HG02852 (cell line): ENCODE results near the gene CPNE5.

Experiments
- ATAC-seq: cut with Tn5 transposase; IDR thresholded peaks from one replicate; pipeline ENCODE4 v1.9.1; 2021; ENCODE audit warnings: mild to moderate bottlenecking, moderate library complexity; ENCODE audit not compliant: unreplicated experiment

Gene CPNE5

DNA sequence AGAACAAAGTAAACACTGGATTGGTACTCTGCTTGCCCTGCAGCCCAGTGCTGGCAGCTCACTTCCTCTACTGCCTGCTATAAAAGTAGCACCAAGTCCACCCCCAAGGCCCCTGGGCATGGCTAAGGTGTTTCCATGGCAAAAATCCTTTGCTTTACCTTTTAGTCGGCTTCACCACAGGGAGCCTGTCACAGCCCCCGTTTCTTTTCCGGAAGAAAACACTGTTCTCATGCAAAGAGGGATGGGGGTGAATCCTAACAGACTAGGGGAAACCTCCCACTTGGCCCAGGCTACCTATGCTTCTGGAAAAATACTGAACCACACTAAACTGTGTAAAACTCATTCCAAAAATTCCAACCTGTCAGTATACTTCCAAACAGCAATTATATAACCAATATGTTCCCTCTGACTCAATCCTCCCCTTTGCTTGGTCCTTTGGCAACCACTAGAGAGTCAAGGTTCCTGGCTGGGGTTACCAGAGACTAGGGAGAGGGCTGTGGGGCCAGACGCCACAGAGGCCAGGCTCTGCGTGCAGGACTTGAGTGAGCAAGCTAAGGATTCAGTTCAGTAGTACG, 19.2 kb upstream of the CPNE5 start:
- ATAC-seq: no peak

DNA sequence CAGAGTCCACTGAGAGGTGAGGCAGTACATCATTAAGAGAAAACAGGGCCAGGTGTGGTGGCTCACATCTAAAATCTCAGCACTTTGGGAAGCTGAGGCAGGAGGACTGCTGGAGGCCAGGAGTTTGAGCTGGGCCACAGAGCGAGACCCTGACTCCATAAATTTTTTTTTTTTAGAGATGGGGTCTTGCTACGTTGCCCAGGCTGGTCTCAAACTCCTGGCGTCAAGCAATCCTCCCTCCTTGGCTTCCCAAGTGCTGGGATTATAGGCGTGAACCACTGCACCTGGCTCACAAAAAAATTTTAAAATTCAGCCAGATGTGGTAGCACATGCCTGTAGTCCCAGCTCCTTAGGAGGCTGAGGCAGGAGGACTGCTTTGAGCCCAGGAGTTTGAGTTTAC, 18.1 kb upstream of the CPNE5 start:
- ATAC-seq: no peak

DNA sequence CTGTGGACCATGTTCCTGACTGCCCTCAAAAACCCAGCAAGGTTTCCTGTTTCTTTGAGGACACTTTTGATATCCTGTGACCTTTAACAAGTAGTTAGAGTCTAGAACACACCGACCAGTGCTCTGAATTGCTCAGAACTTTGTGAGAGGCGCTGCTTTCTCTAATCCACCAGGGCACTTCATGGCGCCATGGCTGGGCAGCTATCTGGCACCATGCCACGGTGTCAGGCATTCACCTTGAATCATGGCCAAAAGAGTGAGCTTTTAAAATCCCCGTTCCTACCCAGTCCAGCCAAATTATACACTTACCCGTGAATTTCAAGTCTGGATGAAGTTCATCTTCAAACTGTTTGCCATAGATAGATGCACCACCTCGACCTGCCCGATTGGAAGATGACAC, 17.0 kb upstream of the CPNE5 start:
- ATAC-seq: no peak

DNA sequence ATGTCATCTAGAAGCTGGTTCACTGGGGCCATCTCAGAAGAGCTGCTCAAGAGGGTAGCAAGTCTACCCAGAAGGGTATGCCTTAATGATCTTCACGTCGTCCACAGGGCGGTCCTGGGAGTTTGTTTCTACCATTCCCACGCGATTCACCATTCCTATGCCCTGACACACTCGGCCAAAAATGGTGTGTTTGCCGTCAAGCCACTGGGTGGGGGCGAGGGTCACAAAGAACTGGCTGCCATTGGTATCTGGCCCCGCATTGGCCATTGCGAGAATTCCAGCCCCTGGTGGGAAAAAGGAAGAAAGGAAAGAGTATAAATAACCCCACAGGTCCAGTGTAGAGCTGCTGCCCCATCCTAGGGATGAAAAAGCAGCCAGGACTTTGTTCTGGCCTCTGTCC, 16.5 kb upstream of the CPNE5 start:
- ATAC-seq: no peak

DNA sequence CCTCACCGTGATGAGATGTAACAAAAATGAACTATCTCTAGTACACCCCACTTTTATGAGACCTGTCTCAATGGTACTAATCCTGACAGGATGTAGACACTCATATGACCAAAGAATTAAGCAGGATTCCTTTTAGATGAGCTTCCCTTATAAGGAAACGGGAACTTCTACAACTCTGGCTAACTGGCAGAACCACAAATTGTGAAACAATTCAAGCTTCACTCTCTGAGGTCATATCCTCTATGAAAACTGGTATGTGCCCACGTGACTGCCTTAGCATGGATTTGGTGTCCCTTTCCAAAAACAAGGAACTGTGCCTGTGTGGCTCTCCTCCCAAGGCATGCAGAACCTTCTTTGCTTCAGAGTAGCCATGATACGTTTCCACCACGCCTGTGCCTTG, 14.1 kb upstream of the CPNE5 start:
- ATAC-seq: no peak

DNA sequence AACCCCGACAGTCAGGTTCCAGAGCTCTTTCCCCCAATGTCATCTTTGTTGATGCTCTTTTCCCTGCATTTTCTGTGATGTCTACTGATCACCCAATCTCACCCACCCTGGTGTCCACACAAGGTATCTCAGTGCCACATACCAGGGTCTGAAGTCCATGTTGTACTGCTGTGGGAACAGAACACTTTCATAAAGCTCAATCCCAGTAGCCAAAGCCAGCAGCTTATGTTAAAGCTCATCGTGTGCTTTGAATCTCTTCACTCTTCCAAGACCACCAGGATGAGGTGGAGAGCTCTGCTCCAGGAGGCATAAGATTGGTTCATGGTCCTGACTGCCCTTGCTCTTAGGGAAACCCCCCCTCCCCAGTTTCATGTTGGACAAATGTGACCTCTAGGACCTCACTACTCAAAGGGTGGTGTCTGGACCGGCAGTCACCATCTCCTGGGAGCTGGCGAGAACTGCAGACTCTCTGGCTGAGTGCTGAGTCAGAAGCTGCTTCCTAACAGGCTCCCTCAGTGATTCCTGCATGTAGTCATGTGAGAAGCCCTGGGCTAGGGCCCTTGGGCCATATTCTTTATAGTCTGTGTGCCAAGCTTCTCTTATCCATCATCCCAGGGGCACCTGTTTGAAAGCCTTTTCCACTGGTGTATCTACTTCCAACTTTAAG, 13.4 kb upstream of the CPNE5 start:
- no peak for ATAC-seq

DNA sequence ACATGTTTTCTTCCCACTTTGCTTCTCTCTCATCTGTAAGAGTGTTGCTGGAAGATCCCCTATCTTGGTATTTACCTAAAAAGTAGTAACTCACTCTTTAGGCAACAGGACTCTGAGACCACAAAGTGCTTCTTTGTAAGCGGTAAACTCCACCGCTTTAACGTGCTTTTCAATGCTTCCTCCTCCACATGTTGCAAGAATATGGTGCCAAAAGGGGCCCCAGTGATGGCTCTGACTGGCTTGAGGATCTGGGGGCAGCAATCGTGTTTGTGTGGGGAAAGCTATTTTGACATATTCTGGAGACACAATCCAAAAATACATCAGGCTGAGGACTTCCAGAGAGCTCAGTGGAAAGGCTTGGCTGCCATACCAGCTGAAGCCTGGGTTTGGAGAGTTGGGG, 12.4 kb upstream of the CPNE5 start:
- ATAC-seq: no peak

DNA sequence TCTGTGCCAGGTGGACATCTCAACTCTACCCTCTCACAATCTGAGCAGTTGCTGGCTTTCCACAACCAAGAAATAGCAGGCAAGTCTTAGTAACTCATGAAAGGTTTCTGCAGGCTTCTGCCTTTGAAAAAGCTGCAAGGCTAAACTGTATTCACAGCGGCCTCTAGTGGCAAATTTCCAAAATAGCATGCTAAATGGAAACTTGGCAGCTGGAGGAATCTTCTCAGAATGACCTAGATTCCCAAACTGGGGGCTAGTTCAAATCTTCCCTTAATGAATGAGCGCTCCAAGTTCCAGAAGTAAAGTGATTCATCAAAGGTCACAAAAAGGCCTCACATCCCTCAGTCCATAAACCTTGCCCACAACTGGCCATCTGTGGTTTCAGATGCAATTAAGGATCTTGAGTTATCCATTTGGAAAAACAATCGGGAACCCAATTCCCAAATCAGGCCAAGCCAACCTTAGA, 11.9 kb upstream of the CPNE5 start:
- no peak for ATAC-seq

DNA sequence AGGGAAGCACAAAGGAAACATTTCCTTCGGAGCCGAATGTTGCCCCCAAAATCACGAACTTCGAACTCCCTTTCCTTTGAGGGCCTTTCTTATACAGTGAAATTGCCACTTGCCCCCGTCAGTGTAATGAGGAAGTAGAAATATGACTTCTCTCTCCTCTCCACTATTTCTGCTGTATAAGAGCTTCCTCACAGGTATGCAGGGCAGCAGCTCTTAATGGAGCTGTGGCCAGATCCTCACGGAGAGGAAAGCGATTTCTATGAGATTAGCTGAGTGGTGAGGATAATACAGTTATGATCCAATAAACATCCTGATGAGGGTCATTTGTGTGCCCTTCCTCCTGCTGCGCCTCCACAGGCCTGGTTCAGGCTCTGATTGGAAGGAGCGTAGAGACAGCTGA, 10.8 kb upstream of the CPNE5 start:
- no peak for ATAC-seq

DNA sequence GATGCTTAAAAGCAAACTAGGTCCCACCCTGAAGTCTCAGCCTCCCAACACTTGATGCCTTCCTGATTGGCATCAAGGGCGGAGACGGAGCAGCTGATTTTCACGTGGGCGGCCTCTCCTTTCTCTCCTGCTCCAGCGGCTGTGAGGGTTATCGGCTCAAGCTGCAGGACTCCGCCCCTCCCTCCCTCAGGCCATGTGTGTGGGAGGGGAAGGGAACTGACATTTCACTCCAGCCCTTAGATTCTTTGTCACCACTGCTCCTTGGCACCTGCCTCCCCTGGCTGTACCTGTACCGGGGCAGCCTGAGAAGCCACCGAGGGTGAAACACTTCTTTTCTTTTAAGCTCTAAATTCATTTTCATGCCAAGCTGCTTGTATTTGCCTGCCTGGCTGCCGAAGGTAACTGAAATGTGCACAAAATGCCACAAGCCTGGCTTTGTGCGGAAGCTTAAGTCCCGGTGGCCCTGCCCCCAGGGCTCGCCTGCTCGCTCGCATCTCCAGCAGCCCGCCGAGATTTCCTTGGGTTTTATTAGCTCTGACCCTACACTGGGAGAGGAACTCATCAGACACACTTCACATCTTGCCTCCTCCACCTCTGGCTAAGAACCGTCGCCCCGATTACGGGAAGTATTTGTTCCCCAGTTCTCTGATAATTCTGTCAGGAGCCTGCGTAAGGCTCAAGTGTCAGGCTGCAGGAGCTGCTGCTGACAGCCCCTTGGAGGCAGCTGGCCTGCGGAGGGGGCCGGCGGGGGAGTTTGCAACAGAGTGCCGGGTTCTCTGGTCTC, 9.6 kb upstream of the CPNE5 start:
- ATAC-seq: no peak

DNA sequence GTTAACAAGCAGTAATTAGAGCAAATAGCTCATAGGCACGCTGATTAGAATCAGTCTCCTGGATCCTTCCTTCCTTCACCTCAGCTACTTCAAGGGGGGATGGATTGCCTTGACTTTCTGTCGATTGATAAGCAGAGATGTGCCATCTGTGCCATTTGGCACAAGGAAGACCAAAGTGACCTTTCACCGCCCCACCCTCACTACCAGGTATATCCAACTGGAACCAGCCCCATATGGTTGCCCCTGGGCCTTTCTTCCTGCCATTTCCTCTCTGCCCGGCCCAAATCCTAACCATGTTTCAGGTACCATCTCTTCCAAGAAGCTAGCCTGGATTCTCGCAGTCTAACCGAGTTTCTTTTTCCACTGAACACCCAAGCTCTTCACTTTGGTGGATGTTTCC, 8.7 kb upstream of the CPNE5 start:
- ATAC-seq: no peak

DNA sequence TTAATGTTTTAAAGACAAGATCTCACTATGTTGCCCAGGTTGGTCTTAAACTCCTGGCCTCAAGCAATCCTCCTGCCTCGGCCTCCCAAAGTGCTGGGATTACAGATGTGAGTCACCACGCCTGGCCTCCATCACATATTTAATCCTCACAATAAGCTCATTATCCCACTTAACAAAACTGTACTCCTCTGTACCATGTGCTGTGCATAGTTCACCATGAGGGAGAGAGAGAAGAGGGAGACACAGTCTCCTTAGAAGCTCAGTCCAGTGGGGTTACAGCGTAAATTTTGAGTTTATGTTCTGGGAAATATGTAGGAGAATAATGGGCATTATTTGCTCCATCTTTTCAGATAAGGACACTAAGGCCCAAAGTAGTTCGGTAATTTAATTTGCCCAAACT, 7.9 kb upstream of the CPNE5 start:
- no peak for ATAC-seq

DNA sequence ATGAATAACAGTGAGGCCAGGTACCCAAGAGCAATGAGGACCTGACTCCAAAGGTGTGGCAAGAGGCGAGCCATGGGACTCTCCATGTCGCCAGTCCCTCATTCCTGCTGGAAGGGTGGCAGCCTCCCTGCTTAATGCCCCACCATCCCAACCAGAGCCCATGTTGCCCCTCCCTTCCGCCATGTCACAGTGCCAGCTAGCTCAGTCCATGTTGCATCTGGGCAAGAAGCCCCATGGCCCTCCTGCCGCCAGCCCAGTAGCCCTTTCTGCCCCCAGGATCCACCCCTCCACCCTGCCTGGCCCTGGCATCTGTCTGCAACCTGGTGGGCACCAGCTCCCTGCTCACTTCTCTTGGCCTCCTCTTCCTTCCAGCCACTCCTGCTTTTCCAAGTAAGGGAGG, 6.0 kb upstream of the CPNE5 start:
- ATAC-seq: no peak

DNA sequence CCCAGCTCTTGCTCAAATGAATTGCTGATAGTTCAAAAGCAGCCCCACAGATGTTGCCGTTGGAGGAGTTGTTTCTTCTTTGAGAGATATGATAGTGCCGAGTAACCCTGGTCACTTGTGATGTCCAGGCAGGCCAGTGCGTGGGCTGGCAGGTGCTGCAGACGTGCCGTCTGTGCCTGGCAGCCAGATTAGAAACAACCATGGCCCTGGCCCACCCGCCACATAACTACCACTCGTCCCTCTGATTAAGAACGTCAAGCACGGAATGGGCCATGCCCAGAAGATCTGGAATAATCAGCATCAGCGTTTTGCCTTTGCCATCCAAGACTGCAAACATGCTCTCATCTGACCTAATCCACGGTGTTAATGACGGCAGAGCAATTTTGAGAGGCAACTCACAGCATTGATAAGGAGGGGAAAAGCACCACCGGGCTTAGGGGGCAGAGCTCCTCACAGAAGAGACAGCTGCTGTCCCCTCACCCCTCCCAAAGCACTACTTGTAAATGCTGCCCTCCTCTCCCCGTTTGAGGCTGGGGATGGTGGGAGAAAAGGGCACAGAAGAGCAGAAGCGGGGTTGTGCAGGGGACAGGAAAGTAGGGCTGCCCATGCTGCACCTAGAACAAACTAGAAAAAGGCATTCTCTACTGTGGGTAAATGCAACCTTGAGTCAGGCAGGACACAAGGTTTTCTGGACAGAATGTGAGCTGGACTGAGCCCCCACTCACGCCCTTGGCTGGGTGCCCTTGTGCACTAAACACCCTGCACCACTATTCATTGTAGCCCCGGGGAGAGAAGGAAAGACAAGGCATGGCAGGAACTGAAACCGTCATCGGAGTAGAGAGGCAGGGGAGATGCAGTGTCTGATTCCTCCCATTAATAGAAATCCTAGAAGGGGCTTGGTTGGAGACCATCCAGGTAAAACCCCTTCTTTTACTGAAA, 5.3 kb upstream of the CPNE5 start:
- no peak for ATAC-seq

DNA sequence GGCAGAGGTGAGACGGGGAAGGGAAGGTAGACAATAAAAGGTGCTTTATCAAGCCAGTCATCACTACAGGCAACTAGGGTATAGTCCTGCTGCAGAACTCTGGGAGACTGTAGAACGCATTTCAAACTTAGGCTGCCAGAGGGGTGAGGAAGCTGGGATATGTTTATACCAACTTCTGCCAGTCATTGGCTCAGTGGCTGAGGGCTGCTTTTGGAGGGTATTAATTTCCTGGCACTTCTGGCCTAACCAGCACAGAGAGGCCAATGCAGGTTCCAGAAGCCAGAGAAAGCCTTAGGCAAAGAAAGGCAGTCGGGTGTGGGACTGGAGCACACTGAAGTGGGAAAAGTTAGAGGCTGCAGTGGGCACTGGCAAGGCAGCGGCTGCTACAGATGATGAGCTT, 3.9 kb upstream of the CPNE5 start:
- ATAC-seq: no peak

DNA sequence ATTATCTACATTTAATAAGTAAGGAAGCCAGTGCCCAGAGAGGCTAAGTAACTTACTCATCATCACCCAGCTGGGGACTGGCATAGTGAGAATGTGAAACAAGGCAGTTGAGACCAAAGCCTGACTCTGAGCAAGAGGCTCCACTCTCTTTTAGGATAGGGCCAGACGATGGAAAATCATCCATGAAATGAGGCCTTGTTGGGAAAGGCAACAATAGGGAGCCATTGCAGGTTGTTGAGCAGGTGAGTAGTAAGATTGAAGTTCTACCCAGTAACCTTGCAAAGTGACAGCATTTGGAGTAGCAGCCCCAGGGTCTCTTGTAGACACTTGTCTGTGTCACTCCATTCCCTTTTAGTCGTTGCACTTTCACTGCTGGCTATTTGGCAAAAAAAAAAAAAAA, 2.5 kb upstream of the CPNE5 start:
- no peak for ATAC-seq

DNA sequence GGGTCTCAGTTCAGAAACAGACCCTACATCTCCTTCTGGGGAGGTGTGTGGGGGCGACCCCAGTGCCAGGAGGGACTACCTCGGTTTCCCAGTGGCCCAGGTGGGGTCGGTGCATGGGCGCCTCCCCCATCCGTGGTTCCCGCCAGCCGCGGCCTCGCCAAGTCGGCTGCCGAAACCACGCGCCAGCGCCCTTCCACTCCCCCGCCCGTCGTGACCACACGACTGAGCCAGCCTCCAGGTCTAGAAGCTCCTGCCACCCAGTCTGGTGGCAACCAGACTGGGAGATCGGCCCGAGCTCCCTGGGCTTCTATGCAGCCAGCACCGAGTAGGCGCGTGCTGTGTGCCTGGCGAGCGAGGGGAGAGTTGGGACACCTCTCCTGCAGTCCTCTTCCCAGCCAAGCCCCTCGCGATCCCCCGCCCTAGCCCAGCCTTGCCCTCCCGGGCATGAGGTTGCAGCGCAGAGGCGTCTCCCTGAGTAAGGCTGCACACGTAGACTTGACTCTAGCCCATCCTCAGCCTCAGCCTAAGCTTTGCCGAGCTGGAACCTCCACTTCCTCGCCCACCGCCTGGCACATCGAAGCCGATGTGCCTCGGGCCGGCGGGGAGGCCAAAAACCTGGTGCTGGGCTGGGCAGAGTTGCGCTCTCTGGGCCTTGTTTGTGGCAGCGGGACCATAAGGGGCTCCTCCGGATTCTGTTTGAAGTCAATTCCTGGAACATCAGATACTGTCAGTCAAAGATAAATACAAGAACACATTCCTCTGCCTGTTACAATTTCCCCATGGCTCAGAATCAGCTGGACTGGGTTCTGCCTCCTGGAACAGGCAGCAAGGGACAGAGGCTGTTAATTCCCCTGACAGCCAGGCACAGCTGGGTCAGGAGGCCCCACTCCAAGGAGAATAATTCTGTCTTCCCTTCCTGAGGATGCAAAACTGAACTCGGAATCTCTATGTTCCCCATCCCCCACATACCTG, 1.5 kb upstream of the CPNE5 start:
- no peak for ATAC-seq

DNA sequence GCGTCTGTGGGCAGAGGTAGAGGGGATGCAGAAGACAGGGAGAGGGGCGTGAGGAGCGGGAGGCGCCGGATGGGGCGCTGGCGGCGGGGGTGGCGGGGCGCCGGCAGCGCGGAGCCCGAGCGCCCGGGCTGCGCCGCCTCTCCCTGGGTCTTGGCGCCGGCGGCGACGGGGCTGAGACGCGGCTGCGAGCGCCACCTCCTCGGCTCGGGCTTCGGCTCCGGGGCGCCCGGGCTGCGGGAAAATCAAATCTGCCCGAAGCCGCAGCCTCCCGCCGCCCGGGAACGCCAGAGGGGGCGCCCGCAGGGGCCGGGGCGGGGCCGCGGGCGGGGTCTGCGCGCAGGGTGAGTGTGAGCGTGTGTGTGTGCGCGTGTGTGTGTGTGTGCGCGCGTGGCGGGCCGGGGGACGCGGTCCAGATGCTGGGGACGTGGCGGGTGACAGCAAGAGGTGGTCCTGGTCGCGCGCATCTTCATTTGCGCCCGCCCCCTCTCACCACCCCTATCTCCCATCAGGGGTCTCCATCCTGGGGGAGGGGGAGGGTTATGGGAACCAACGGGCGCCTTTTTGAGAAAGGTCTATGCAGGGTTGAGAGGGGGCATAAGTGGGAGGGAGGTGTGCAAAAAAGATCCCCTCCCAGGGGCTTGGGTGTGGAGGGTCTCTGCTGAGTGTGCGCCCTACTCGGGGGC, 646 bp upstream of the CPNE5 start:
- ATAC-seq: no peak

DNA sequence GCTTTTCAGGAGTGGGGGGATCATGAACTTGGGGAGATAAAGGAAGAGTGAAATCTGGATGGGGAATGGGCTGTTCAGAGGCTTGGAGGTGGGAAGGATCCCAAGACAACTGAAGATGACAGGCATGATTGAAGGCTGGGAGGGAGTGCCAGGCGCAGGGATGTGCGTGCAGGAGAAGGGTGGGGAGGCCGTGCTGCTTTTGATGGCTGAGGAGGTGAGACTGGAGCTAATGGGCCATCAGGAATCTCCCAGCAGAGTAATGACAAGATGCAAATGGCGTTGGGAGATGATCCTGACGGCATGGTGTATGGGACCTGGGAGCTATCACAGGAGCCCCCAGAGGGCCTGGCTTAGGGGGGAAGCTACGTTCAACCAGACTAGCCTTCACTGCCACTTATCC, 1.6 kb downstream of the CPNE5 start:
- ATAC-seq: no peak

DNA sequence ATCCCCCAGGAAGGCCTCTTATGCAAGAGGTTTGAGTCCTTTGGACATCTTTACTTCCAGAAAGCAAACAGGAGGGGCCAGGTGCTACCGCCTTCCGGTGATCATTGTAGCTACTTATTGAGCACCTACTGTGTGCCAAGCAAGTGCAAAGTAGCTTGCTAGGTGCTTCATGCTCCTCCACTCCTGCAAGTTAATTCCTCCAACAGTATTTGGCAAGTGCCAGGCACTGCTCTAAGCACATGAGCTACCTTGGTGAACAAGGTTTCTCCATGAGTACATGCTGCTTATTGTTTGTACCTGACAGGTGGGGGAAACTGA, 2.3 kb downstream of the CPNE5 start:
- no peak for ATAC-seq
